ENCODE results near the gene CHRNA4.

DNA sequence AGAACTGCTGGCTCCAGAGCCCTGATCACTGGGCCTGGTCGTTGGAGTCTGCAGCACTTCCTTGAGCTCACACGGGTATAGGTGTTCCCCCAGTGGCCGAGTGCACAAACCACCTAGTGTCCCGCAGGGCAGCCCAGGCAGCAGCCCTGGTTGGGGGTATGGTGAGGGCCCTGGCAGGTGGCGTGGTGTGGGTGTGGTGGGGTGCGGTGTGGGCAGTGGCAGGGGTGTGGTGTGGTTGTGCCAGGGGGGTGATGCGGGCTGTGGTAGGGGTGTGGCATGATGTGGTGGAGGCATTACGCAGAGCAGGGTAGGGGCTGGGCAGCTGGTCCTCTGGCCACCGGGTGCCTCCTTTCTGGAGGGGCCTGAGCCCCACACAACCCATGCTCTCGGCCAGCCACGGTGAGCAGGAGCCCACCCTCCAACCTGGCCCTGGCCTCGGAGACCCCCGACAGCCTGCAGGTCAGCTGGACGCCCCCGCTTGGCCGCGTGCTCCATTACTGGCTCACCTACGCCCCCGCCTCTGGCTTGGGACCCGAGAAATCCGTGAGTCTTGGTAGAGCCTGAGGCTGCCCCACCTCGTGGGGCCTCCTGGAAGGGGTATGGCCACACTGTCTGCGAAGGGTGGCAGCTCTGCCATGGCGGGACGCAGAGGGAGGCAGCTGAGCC is 47.7 kb downstream of the CHRNA4 start:
- TF ChIP-seq TAF1 (IDR thresholded peaks at IDR 0.05; ENCODE audit: borderline replicate concordance, low read depth, low read length) (no peak), POLR2A (IDR thresholded peaks at IDR 0.05; ENCODE audit: low read depth, low read length) (no peak), POLR2AphosphoS5 (IDR thresholded peaks at IDR 0.05; ENCODE audit: low read depth, low read length) (no peak)

All from GM12892 (cell line).